GM12874 (cell line): ENCODE data around the gene FBLN1.

ENCODE experiments used
- TF ChIP-seq, protein P1 (sequence below): IDR thresholded peaks from 2 replicates; pipeline ENCODE4 v1.5.1; 2011; ENCODE audit warnings: low read depth, mild to moderate bottlenecking, control low read depth, low read length, moderate library complexity; ENCODE audit not compliant: insufficient read depth

Gene FBLN1

GRCh38 chr22:45548991-45549761 lies 46.5 kb downstream of the FBLN1 start:
- TF ChIP-seq, protein P1, sequence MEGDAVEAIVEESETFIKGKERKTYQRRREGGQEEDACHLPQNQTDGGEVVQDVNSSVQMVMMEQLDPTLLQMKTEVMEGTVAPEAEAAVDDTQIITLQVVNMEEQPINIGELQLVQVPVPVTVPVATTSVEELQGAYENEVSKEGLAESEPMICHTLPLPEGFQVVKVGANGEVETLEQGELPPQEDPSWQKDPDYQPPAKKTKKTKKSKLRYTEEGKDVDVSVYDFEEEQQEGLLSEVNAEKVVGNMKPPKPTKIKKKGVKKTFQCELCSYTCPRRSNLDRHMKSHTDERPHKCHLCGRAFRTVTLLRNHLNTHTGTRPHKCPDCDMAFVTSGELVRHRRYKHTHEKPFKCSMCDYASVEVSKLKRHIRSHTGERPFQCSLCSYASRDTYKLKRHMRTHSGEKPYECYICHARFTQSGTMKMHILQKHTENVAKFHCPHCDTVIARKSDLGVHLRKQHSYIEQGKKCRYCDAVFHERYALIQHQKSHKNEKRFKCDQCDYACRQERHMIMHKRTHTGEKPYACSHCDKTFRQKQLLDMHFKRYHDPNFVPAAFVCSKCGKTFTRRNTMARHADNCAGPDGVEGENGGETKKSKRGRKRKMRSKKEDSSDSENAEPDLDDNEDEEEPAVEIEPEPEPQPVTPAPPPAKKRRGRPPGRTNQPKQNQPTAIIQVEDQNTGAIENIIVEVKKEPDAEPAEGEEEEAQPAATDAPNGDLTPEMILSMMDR = no peak

- TF ChIP-seq, protein P1 = no peak
These were observed 47.2 kb downstream of the FBLN1 start for GRCh38 chr22:45549762-45550378.

DNA sequence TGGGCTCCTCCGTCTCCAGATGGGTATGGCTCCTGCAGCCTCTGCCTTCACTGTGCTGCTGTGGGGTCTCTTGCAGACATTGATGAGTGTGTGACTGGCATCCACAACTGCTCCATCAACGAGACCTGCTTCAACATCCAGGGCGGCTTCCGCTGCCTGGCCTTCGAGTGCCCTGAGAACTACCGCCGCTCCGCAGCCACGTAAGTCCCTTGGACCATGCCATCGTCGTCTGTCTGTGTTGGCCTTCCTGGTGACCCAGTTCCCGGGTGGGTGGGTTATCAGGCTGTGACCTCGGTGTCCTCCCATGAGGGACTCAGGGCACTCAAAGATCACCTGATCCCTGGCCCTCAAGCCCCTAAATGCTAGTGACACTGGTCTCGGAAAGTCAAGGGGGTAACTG lies 47.7 kb downstream of the FBLN1 start:
- TF ChIP-seq, protein P1 = no peak

- TF ChIP-seq, protein P1 = no peak
These were observed 48.2 kb downstream of the FBLN1 start for GRCh38 chr22:45550891-45551290.

DNA sequence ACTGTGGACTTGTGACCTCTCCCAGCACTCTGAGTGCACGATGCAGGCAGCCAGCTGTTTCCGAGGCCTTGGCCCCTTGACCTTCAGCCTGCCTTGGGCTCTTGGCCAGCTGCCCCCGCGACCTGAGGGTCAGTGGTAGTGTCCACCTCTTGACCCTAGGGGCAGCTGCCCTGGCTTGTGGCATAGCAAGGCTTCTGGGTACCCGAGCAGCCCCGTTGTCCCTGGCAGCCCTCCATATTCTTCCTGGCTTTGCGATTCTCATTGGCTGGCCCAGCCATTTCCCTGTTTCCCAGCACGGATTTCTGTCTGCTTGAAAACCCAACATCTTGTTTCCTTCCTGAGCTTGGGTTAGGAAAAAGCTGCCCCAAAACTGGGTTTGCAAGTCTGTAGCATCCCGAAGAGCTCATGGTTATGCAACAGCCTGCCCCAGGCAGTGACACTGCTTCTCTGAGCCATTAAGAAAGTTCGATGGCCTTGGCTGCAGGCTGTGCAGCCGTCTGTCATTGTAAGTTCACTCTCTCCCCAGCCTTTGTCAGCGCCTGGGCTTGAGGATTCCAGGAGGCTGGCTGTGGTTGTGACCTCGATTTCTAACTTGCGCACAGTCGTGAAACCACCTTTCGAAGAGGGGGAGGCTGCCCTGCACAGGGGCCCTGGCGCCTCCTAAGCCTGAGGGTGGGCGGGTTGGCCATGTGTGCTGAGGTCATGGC lies 48.8 kb downstream of the FBLN1 start:
- TF ChIP-seq, protein P1 = no peak

DNA sequence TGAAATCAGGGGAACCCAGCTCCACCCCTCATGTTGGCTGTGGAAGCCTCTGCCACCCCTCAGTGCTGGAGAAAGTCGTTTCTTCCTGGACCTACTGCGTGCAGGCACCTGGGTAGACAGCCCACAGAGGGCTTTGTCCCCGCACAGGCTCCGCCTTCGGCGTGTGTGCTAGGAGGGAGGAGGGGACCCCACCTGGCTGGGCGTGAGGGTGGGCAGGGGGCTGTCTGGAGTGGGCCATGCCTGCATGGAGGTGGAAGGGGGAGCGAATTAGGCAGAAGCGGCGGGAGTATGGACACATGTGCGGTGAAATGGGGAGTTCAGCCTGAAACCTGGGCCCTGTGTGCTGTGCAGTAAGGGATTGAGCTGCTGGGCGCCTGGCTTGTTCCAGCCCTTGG lies 49.3 kb downstream of the FBLN1 start:
- TF ChIP-seq, protein P1 = no peak

DNA sequence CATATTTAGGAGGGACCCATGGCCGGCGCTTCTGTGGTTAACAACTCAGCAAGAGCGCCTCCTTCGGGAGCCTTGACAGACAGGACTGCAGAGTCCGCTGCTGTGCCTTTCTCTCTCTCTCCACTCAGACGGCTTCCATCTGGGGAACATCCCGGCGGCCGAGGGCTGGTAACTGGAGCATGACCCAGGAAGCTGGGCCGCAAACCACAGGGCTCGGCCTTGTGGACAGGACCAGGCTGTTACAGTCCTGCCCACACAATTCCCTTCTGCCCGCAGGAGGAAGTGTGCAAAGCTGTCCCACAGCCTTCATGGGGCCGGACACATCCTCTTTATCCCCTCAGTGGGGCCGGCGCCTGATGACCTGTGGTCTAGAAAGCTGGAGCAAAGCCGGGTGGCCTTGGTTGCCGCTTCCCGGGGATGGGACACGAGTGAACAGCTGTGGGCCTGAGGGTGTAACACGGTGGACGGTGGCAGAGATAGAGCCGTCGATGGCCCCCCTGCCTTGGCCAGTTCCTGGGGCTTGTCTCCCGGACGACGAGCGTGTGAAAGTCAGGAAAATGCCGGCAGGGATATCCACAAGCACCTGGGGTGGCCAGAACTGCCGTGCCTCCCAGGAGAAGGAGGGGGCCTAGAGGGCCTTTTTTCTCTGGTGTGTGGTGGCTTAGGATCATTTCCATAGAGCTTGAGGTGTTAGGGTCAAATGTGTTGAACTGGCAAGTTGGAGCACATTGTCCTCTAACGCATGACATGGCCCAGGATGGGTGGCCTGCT lies 50.1 kb downstream of the FBLN1 start:
- TF ChIP-seq, protein P1 = no peak
